ENCODE measurements around the gene ZCCHC24.
"Not testable (repeated sequence)": the region's sequence is repeated elsewhere in the genome, so short reads cannot be mapped to it uniquely, and the experiment has no call there.

The ZCCHC24 gene

GRCh38 chr10:79333513-79333912, 111.9 kb downstream of the ZCCHC24 start:
- in situ Hi-C loops (cut with MboI; ENCODE audit: low sequenced_read_pairs), result no loop called here

GRCh38 chr10:79332610-79333315, 112.7 kb downstream of the ZCCHC24 start:
- in situ Hi-C loops (cut with MboI; ENCODE audit: low sequenced_read_pairs), result not testable (repeated sequence)
